OCI-LY3 (cell line): ENCODE measurements around the gene CRAMP1.

ENCODE experiments used
- CTCF ChIP-seq: fragments of 200-600, 300-600 bp; sonication (generic); IDR thresholded peaks from 2 replicates; pipeline ENCODE4 v1.5.1; 2014; ENCODE audit warnings: antibody characterized with exemption, low read length, low read depth
- EZH2phosphoT487 ChIP-seq: fragments of 200-600 bp; shearing (Covaris generic); IDR thresholded peaks from 2 replicates; pipeline ENCODE4 v1.6.1; 2018; ENCODE audit warnings: antibody characterized with exemption, mixed run types, low read depth

- TF ChIP-seq CTCF (no peak), EZH2phosphoT487 (no peak)
These were observed 77.7 kb downstream of the CRAMP1 start for GRCh38 chr16:1689853-1690252.
